NT2/D1 (cell line): ENCODE data around the gene ERN1.

Experiments
- SUZ12 ChIP-seq: IDR thresholded peaks from 2 replicates; pipeline ENCODE4 v1.6.1; 2011; ENCODE audit not compliant: insufficient read length, insufficient read depth; ENCODE audit errors: extremely low read depth
- YY1 ChIP-seq: IDR thresholded peaks from 2 replicates; pipeline ENCODE4 v1.6.1; 2011; ENCODE audit not compliant: insufficient read length, insufficient read depth

GRCh38 chr17:64106918-64107317 lies 23.0 kb downstream of the ERN1 start:
- TF ChIP-seq YY1 (no peak), SUZ12 (no peak)
